NCI-H345 treated with DMSO at 0.1 percent for 48 hours (cell line): Measurements from ENCODE around the gene MMP27.
"Not testable (repeated sequence)": the region's sequence is repeated elsewhere in the genome, so short reads cannot be mapped to it uniquely, and the experiment has no call there.

ENCODE experiments used
- DNase-seq: peaks from one replicate; lab custom pipeline; 2025; ENCODE audit not compliant: unreplicated experiment; lab: John Stamatoyannopoulos, UW

Gene MMP27, protein sequence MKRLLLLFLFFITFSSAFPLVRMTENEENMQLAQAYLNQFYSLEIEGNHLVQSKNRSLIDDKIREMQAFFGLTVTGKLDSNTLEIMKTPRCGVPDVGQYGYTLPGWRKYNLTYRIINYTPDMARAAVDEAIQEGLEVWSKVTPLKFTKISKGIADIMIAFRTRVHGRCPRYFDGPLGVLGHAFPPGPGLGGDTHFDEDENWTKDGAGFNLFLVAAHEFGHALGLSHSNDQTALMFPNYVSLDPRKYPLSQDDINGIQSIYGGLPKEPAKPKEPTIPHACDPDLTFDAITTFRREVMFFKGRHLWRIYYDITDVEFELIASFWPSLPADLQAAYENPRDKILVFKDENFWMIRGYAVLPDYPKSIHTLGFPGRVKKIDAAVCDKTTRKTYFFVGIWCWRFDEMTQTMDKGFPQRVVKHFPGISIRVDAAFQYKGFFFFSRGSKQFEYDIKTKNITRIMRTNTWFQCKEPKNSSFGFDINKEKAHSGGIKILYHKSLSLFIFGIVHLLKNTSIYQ

GRCh38 chr11:102705626-102706025, at the start of gene MMP27:
Gene MMP27 (minus strand): TSS chr11:102705769. CDS start chr11:102705714, 55 bp downstream.
- DNase-seq, result no peak

GRCh38 chr11:102753267-102753666, 47.7 kb upstream of the MMP27 start:
- no peak for DNase-seq

DNA sequence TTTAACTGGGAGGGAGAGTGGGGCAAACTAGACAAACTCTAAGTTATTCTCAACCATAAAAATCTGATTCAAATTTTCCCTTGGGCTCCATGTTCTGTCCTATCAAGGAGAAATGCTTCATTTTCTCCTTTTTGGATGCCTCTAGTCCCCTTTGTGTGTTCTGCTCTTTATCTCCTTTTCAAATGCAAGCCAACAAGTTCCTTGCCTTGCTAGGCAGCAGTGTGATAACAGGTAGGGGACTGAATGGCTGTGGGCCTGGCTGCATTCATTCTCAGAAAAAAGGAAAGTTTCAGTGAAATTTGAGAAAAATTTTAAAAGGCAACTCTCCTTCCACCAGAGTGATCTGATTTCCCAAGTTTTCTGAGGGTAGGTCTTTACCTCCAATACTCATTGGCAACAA, 46.1 kb upstream of the MMP27 start:
- DNase-seq, result no peak

GRCh38 chr11:102749101-102749722, 43.6 kb upstream of the MMP27 start:
- no peak for DNase-seq

DNA sequence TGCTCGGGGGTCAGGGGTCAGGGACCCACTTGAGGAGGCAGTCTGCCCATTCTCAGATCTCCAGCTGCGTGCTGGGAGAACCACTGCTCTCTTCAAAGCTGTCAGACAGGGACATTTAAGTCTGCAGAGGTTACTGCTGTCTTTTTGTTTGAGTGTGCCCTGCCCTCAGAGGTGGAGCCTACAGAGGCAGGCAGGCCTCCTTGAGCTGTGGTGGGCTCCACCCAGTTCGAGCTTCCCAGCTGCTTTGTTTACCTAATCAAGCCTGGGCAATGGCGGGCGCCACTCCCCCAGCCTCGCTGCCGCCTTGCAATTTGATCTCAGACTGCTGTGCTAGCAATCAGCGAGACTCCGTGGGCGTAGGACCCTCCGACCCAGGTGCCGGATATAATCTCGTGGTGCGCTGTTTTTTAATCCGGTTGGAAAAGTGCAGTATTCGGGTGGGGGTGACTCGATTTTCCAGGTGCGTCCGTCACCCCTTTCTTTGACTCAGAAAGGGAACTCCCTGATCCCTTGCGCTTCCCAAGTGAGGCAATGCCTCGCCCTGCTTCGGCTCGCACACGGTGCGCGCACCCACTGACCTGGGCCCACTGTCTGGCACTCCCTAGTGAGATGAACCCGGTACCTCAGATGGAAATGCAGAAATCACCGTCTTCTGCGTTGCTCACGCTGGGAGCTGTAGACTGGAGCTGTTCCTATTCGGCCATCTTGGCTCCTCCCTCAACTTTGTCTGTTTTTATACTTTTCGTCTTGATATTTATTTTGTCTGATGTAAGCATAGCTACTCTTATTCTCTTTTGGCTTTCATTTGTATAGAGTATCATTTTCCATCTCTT, 41.4 kb upstream of the MMP27 start:
- not testable (repeated sequence) for DNase-seq

DNA sequence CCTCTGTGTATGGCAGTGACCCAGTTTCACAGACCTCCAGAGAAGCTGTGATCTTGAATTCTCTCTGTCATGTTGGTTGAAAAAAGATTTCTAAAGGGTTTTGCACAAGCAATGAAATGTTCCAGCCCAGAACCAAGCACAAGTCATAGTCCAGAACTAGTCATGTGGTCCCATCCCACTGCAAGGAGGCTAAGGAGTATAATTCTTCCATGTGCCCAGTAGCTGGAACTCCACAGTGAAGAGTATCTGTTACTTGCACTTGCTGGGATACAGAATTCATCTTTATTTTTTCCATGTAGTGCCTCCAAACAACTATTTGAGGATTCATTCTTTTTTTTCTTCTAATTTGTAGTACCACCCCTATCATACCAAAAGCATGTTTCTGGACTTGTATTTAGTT, 29.1 kb upstream of the MMP27 start:
- DNase-seq, result no peak

DNA sequence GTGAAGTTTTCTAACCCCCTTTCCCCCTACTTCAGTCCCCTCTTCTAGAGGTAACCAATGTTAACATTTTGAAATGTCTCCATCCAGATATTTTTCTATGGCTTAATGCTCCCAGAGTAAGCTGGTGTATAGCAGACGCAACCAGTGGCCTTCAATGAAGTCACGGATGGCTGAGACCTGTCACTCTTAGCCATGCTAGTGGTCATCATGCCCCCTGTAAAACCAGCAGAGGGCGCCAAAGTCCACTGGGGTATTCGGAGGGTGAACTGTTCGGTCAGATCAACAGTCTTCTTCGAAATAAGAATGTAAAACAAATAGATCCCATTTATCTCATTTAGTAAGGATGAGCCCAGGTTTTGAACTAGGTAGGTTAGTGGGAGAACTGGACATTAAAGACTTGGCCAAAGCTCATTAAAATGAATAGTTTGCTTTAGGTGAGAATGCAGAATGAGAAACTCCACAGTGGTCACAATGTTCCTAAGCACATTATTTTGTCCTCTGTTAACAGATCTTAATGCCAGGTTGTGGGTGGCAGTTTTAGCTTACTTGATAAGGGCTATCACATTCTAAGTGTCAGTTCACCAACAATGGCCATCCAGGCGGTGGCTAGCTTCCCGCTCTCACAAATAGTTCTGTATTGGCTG, 27.8 kb upstream of the MMP27 start:
- DNase-seq, result peak; percentile 52

- DNase-seq, result not testable (repeated sequence)
These were observed 25.4 kb upstream of the MMP27 start for GRCh38 chr11:102730944-102731343.

- DNase-seq, result no peak
These were observed 24.6 kb upstream of the MMP27 start for GRCh38 chr11:102729849-102730815.

DNA sequence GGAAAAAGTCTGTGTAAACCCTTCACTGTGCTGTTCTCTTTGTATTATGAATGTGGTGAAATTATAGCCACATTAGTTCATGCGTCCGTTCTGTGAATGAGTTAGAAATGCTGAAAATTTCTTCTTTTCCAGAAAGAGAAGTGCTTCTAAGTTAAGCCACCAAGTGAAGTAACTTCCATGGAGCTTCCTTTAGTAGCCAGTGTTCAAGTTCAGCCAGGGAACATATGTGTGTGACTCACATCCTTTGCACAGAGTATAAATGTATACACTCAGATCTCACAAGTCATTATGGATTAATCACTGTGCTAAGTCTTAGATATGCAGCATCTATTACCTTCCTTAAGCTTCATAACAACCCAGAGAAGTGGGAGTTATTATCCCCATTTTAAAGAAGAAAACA, 22.3 kb upstream of the MMP27 start:
- DNase-seq, result no peak

- no peak for DNase-seq
These were observed 19.4 kb upstream of the MMP27 start, which contains the start of gene MMP8 for GRCh38 chr11:102724904-102725500. Gene MMP8 (minus strand): TSS chr11:102724954. CDS start chr11:102724855, 99 bp downstream.

GRCh38 chr11:102722821-102723220, 17.3 kb upstream of the MMP27 start:
- no peak for DNase-seq

GRCh38 chr11:102719620-102720277, 14.2 kb upstream of the MMP27 start:
- DNase-seq, result no peak

DNA sequence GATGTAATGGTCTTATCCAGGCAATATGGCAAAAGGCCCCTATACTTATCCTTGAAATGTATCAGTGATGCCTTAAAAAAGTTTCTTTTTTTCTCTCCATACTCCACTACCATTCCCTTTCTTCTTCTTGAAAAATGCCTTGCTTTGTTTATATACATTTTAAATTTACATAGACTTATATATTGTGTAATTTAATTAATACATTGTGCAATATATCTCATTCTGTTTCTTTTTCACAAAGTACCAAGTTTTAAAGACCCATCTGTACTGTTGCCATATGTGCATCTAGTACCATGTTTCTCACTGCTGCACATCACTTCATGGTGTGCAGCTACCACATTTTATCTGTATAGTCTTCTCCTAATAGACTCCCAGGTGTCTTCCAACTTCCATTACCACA, 11.7 kb upstream of the MMP27 start:
- no peak for DNase-seq

DNA sequence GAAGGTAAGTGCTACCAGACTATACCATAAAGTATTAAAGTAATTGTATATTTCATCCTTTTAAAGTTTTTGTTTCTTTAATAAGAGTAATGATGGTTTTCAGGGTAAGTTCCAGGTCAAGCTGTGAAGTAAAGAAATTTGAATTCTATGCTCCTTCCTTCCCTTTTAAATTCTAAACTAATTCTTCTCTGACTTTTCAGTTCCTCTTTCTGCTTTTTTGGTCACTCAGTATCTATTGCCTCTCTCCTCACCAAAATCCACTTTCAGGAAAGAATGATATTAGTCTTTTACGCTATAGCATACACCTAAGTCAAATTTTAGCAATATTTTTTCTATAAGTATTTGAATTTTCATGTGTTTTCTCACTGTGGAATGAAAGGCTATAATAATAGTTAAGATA, 11.0 kb upstream of the MMP27 start:
- DNase-seq, result no peak

DNA sequence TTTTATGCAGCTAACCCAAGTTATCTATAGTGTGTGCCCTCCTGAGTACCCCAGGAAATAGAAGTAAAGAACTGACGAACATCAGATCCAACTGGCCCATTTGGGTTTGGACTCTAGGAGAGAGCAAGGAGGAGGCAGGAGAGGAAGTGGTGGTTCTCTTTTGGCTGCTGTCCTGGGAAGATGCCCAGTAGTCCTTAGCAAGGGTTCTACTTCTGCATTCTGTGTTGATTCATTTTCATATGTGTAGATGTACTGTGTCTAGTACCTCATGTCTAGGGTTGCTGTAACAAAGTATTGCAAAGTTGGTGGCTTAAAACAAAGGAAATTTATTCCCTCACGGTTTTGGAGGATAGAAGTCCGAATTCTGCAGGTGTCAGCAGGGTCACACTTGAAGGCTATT, 6.6 kb upstream of the MMP27 start:
- DNase-seq, result no peak

- DNase-seq, result no peak
These were observed 3.8 kb upstream of the MMP27 start for GRCh38 chr11:102709201-102709945.

DNA sequence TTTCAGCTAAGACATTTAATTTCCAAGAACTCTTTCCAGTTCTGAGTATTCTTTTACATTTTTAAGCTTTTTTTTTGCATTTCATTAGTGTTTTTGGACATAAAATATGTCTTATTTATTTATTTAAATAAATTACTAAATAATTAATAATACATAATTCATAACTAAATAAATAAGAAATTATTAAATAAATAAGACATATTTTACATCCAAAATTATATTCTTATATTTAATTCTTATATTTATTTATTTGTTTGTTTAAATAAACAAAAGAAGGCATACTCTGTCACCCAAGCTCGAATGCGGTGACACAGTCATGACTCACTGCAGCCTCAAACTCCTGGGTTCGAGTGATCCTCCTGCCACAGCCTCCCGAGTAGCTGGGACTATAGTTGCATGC, 3.1 kb upstream of the MMP27 start:
- DNase-seq, result no peak
